ENCODE measurements around the gene QKI.

DNA sequence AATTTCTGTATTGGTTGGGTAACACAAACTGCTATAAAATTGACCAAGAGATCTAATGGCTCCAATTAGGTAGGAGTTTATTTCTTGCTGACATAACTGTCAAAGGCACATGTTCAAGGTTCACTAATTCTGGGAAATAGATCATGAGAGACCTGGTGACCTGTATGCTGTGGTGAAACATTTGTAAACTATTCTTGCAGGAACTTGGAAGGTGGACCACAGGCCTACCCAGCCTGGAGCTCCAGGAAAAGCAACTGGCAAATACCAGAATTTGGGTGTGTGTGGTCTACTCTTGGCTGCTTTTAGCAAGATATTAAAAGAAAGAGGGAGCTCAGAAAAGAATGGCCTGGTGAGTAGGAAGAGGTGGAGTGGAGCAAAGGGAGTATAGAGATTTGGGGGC lies 184.6 kb downstream of the QKI start:
- no peak for TF ChIP-seq ZNF174 (tag by site-specific recombination; IDR thresholded peaks at IDR 0.05)
- TF ChIP-seq, protein P1, sequence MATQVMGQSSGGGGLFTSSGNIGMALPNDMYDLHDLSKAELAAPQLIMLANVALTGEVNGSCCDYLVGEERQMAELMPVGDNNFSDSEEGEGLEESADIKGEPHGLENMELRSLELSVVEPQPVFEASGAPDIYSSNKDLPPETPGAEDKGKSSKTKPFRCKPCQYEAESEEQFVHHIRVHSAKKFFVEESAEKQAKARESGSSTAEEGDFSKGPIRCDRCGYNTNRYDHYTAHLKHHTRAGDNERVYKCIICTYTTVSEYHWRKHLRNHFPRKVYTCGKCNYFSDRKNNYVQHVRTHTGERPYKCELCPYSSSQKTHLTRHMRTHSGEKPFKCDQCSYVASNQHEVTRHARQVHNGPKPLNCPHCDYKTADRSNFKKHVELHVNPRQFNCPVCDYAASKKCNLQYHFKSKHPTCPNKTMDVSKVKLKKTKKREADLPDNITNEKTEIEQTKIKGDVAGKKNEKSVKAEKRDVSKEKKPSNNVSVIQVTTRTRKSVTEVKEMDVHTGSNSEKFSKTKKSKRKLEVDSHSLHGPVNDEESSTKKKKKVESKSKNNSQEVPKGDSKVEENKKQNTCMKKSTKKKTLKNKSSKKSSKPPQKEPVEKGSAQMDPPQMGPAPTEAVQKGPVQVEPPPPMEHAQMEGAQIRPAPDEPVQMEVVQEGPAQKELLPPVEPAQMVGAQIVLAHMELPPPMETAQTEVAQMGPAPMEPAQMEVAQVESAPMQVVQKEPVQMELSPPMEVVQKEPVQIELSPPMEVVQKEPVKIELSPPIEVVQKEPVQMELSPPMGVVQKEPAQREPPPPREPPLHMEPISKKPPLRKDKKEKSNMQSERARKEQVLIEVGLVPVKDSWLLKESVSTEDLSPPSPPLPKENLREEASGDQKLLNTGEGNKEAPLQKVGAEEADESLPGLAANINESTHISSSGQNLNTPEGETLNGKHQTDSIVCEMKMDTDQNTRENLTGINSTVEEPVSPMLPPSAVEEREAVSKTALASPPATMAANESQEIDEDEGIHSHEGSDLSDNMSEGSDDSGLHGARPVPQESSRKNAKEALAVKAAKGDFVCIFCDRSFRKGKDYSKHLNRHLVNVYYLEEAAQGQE (tag by site-specific recombination; IDR thresholded peaks at IDR 0.05), result no peak
- no peak for TF ChIP-seq ZBTB1 (tag by site-specific recombination; IDR thresholded peaks at IDR 0.05)
- TF ChIP-seq, protein P2, sequence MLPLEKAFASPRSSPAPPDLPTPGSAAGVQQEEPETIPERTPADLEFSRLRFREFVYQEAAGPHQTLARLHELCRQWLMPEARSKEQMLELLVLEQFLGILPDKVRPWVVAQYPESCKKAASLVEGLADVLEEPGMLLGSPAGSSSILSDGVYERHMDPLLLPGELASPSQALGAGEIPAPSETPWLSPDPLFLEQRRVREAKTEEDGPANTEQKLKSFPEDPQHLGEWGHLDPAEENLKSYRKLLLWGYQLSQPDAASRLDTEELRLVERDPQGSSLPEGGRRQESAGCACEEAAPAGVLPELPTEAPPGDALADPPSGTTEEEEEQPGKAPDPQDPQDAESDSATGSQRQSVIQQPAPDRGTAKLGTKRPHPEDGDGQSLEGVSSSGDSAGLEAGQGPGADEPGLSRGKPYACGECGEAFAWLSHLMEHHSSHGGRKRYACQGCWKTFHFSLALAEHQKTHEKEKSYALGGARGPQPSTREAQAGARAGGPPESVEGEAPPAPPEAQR (tag by site-specific recombination; IDR thresholded peaks at IDR 0.05), result no peak
- TF ChIP-seq ZNF626 (tag by site-specific recombination; IDR thresholded peaks at IDR 0.05), result no peak
- no peak for TF ChIP-seq GLIS1 (tag by site-specific recombination; IDR thresholded peaks at IDR 0.05)
- no peak for TF ChIP-seq HOXA7 (CRISPR knock-in tag; IDR thresholded peaks at IDR 0.05; ENCODE audit: borderline replicate concordance)
- TF ChIP-seq SP2 (tag by site-specific recombination; IDR thresholded peaks at IDR 0.05), result no peak
- TF ChIP-seq AEBP2 (tag by site-specific recombination; IDR thresholded peaks at IDR 0.05; ENCODE audit: borderline replicate concordance), result no peak
- no peak for TF ChIP-seq OSR2 (tag by site-specific recombination; IDR thresholded peaks at IDR 0.05)
- no peak for TF ChIP-seq ZNF837 (tag by site-specific recombination; IDR thresholded peaks at IDR 0.05)
- no peak for TF ChIP-seq CTCF (tag by site-specific recombination; IDR thresholded peaks at IDR 0.05)

Measured in HEK293 (cell line).